HG02884 (cell line): Measurements from ENCODE around the gene INHBC.

Experiments
- ATAC-seq: cut with Tn5 transposase; IDR thresholded peaks from one replicate; pipeline ENCODE4 v1.9.1; 2021; ENCODE audit warnings: mild to moderate bottlenecking, moderate library complexity; ENCODE audit not compliant: unreplicated experiment

INHBC gene

GRCh38 chr12:57452937-57453509 lies 18.4 kb downstream of the INHBC start:
- ATAC-seq, result no peak

- ATAC-seq, result no peak
Measured at GRCh38 chr12:57454213-57454565, 19.6 kb downstream of the INHBC start.

DNA sequence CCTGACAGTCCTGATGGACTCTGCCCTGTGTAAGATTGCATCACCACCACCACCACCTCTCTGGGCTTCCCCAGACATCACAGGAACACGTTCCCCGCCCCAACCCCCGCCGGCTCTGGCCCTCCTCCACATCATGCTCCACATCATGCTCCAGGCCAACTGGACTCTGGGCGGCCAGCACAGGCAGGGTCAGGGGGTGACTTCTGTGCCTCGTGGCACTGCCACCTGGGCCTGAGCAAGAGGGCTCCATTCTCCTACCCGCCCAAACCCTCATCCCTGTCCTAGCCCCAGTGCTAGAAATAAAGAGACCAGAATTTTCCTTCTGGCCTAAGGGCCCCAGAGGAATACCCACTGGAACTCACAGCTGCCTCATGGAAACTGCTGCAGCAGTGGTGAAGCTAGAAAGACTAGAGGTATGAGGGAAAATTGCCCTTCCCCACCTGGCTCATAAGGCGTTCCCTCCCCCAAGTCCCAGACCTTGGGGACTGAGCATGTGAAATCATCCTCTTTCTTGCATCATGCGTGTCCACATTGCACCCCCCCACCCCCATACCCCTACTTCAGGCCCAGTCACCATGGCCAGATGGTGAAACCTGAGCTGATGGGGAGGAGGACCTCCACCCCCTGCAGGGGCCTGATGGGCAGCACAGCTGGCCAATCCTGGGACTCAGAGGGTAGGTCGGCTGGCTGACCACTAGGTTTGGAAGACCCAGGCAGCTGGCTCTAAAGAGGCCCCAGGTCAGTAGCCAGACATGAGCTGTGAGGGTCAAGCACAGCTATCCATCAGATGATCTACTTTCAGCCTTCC lies 20.2 kb downstream of the INHBC start, which contains the start of gene INHBE:
Gene INHBE (plus strand): TSS at position 742 of the 808 bp plus-strand sequence. CDS start 230 bp downstream, outside the sequence.
- ATAC-seq, result no peak

- ATAC-seq, result no peak
Measured at GRCh38 chr12:57455374-57456144, 21.0 kb downstream of the INHBC start.

GRCh38 chr12:57456145-57456700 lies 21.6 kb downstream of the INHBC start:
- no peak for ATAC-seq

DNA sequence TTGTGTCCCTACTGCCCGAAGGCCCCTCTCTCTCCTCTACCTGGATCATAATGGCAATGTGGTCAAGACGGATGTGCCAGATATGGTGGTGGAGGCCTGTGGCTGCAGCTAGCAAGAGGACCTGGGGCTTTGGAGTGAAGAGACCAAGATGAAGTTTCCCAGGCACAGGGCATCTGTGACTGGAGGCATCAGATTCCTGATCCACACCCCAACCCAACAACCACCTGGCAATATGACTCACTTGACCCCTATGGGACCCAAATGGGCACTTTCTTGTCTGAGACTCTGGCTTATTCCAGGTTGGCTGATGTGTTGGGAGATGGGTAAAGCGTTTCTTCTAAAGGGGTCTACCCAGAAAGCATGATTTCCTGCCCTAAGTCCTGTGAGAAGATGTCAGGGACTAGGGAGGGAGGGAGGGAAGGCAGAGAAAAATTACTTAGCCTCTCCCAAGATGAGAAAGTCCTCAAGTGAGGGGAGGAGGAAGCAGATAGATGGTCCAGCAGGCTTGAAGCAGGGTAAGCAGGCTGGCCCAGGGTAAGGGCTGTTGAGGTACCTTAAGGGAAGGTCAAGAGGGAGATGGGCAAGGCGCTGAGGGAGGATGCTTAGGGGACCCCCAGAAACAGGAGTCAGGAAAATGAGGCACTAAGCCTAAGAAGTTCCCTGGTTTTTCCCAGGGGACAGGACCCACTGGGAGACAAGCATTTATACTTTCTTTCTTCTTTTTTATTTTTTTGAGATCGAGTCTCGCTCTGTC lies 22.3 kb downstream of the INHBC start:
- no peak for ATAC-seq

- ATAC-seq, result no peak
Measured at GRCh38 chr12:57458665-57459054, 24.1 kb downstream of the INHBC start.

- peak; percentile 52 for ATAC-seq
Measured at GRCh38 chr12:57459055-57459749, 24.6 kb downstream of the INHBC start.

- no peak for ATAC-seq
Measured at GRCh38 chr12:57459750-57460467, 25.3 kb downstream of the INHBC start, which contains the start of gene GLI1. Gene GLI1 (plus strand): TSS chr12:57459785. CDS start chr12:57463692, 3,907 bp downstream.

GRCh38 chr12:57460468-57460784 lies 25.8 kb downstream of the INHBC start:
- no peak for ATAC-seq

GRCh38 chr12:57460841-57461275 lies 26.3 kb downstream of the INHBC start:
- no peak for ATAC-seq

- ATAC-seq, result no peak
Measured at GRCh38 chr12:57461276-57461916, 26.8 kb downstream of the INHBC start.

DNA sequence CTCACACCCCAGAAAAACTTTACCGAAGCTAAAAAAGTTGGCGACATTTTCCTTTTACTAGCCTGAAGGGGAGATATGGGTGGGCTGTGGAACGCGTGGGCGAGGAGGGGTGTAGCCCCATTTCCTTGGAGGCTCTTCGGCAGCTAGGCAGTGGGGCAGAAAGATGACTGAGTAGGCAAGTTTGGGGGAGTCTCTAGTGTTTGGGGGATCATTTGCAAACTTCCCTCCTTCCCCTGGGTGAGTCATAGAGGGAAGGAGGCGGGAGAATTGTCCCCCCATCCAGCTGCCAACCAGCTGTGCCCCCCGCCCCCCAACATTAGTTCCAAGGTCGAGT lies 27.3 kb downstream of the INHBC start:
- no peak for ATAC-seq

DNA sequence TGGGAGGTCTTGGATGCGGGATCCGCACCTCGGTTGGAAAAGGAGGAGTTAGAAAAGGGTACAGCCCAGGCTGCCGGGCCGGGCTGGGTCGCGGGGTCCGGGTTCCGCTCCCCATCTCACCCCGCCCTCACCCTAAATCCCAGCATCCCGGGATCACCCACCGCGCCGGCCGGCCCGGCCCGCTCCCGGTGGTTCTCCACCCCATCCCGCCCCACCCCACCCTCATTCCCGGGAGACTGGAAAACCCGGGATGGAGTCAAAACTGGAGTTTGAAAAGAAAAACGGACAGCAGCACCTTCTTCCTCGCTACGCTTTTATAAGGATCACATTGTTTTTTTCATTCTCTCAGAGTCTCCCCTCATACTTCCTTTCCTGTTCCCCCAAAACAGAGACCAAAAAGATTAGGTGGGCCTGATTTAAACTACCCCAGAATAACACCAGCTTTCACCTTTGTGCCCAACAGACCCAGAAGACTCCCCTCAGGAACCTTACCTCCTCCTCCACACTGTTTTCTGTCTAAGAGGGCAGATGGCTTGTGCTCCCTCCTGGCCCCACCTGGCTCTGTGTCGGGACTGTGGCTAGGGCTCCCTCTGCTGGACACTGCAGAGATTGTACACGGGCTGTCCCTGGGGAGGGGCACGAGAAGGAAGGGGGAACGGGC lies 27.8 kb downstream of the INHBC start:
- ATAC-seq, result peak; percentile 53

GRCh38 chr12:57462912-57463253 lies 28.3 kb downstream of the INHBC start:
- ATAC-seq, result no peak

GRCh38 chr12:57464569-57464968 lies 30.0 kb downstream of the INHBC start:
- no peak for ATAC-seq

GRCh38 chr12:57465030-57465746 lies 30.6 kb downstream of the INHBC start:
- ATAC-seq, result no peak
